Activated CD4-positive, alpha-beta T cell treated with anti-CD3 and anti-CD28 coated beads for 1 hour (primary cell): ENCODE measurements around the gene C1QTNF8.

ENCODE experiments used
- DNase-seq: peaks from one replicate; pipeline ENCODE4 v3.0.0-alpha.2; 2020

C1QTNF8 gene

DNA sequence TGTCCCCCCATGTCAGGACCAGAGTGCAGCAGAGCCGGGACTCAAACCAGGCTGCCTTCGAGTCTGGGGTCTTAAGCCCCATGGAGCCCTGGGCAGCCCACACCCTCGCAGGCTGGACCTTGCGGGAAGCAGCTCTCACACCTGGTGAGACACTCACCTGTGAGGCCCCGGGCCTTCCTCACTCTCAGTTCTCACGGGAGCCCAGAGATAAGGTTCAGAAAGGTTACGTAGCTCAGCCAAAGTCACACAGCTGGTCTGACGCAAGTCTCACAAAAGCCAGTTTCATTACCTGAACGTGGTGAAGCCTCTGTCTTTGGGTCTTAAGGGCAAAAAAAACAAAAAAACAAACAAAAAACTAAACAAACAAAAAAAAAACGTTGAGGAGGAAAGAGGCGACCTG is 56.3 kb downstream of the C1QTNF8 start:
- DNase-seq: no peak

DNA sequence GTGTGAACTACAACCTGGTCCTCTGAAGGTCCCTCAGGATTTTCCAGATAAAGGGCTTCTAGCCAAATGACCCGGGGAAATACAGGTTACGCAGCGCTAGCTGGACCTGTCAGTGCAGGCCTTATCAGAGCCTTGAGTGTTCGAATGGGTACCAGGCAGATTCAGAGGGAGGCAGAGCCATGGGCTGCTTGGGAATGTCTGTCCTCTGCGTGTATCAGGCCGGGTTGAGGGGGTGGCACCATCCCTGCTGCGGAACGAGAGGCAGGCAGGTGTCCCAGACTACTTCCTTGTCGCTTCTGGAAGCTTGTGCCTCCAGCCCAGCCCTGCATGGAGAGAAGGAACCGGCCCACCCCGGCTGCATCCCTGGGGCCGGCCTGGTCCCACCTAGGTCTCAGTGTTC is 57.1 kb downstream of the C1QTNF8 start:
- DNase-seq: no peak
